Measurements from ENCODE around the gene EIF2S2. TPM values are rescaled to one million over a fixed set of nuclear protein-coding genes. Genes with fewer than 3 reads are reported as not detected.
A peak's percentile ranks its signal among the peaks of the same experiment; 100 is the strongest.

EIF2S2 gene
- total RNA-seq, 1 donor from 2014 or later = 114 TPM

DNA sequence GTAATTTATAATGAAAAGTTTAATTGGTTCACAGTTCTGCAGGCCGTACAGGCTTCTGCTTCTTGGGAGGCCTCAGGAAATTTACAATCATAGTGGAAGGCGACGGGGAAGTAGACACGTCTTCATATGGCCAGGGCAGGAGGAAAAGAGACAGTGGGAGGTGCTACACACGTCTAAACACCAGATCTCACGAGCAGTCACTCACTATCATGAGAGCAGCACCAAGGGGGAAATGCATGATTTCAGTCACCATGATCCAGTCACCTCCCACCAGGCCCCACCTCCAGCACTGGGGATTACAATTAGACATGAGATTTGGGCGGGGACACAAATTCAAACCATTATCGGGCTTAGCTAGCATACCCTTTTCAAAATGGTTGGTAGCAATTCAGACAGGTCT, 41.2 kb downstream of the EIF2S2 start:
- Histone ChIP-seq H3K9me3 (ENCODE audit: low read depth) (no peaks in the 10 kb centered on the region), H3K27ac (no peak overlapping the region), H3K4me1 (peaks cover 9% of the 10 kb centered on the region), H3K36me3 (no peaks in the 10 kb centered on the region), H3K27me3 (no peaks in the 10 kb centered on the region), H3K4me3 (no peak overlapping the region), H4K20me1 (ENCODE audit: low read depth) (peaks cover 62% of the 10 kb centered on the region), H2AFZ (replicated peaks) (no peak overlapping the region), H3K4me2 (no peak overlapping the region), H3K79me2 (ENCODE audit: low read depth) (peaks cover 35% of the 10 kb centered on the region), H3F3A (ENCODE audit: low read depth) (peaks cover 13% of the 10 kb centered on the region), H3K9ac (no peak overlapping the region)
- H3K4me3 Mint-ChIP-seq = no peak overlapping the region
- H3K4me1 Mint-ChIP-seq = peaks cover 29% of the 10 kb centered on the region
- H3K27me3 Mint-ChIP-seq (ENCODE audit: insufficient read depth, low read depth) = no peaks in the 10 kb centered on the region
- no peak for DNase-seq (ENCODE audit: low spot score)
- H3K36me3 Mint-ChIP-seq = peaks cover 11% of the 10 kb centered on the region
- TF ChIP-seq, protein P1, sequence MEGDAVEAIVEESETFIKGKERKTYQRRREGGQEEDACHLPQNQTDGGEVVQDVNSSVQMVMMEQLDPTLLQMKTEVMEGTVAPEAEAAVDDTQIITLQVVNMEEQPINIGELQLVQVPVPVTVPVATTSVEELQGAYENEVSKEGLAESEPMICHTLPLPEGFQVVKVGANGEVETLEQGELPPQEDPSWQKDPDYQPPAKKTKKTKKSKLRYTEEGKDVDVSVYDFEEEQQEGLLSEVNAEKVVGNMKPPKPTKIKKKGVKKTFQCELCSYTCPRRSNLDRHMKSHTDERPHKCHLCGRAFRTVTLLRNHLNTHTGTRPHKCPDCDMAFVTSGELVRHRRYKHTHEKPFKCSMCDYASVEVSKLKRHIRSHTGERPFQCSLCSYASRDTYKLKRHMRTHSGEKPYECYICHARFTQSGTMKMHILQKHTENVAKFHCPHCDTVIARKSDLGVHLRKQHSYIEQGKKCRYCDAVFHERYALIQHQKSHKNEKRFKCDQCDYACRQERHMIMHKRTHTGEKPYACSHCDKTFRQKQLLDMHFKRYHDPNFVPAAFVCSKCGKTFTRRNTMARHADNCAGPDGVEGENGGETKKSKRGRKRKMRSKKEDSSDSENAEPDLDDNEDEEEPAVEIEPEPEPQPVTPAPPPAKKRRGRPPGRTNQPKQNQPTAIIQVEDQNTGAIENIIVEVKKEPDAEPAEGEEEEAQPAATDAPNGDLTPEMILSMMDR (IDR thresholded peaks at IDR 0.05) = no peak
- TF ChIP-seq EZH2phosphoT487 (IDR thresholded peaks at IDR 0.05) (no peak), EZH2 (IDR thresholded peaks at IDR 0.05) (no peak)
- no peak overlapping the region for H3K27ac Mint-ChIP-seq
- no peaks in the 10 kb centered on the region for H3K9me3 Mint-ChIP-seq

DNA sequence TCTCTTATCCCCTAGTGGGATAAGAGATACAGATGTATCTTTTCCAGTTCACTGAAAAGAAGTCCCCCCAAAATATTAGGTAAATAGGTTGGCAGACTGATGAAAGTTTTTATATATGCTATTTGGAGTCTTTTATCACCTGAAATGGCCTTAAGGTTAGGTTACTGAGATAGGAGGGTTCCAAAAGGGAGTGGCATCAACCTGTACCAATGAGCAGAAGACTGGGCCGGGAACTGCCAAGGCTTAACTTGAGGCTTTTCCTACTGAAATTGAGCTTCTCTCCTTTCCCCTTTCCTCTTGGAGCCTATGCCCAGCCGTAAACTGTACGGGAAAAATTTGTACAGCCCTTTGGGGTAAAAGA, 42.0 kb downstream of the EIF2S2 start:
- peaks cover 13% of the 10 kb centered on the region for H3F3A ChIP-seq (ENCODE audit: low read depth)
- peaks cover 66% of the 10 kb centered on the region for H4K20me1 ChIP-seq (ENCODE audit: low read depth)
- no peak overlapping the region for H2AFZ ChIP-seq (replicated peaks)
- DNase-seq (ENCODE audit: low spot score) = no peak
- H3K4me3 Mint-ChIP-seq = no peak overlapping the region
- no peaks in the 10 kb centered on the region for H3K9me3 Mint-ChIP-seq
- no peaks in the 10 kb centered on the region for H3K9me3 ChIP-seq (ENCODE audit: low read depth)
- H3K9ac ChIP-seq = no peak overlapping the region
- H3K79me2 ChIP-seq (ENCODE audit: low read depth) = peaks cover 40% of the 10 kb centered on the region
- no peaks in the 10 kb centered on the region for H3K27me3 ChIP-seq
- no peaks in the 10 kb centered on the region for H3K27me3 Mint-ChIP-seq (ENCODE audit: insufficient read depth, low read depth)
- no peaks in the 10 kb centered on the region for H3K36me3 ChIP-seq
- peaks cover 14% of the 10 kb centered on the region for H3K36me3 Mint-ChIP-seq
- no peak overlapping the region for H3K27ac ChIP-seq
- peaks cover 33% of the 10 kb centered on the region for H3K4me1 Mint-ChIP-seq
- H3K4me2 ChIP-seq = no peak overlapping the region
- H3K4me1 ChIP-seq = peaks cover 13% of the 10 kb centered on the region
- TF ChIP-seq EZH2 (IDR thresholded peaks at IDR 0.05) (no peak), EZH2phosphoT487 (IDR thresholded peaks at IDR 0.05) (no peak)
- TF ChIP-seq, protein P1 (IDR thresholded peaks at IDR 0.05) = no peak
- H3K27ac Mint-ChIP-seq = no peak overlapping the region
- no peak overlapping the region for H3K4me3 ChIP-seq

- H3K27ac Mint-ChIP-seq = peak overlapping the region; percentile 14
- Histone ChIP-seq H3K9ac (no peak overlapping the region), H3K79me2 (ENCODE audit: low read depth) (peaks cover 46% of the 10 kb centered on the region), H3K36me3 (no peaks in the 10 kb centered on the region), H4K20me1 (ENCODE audit: low read depth) (peaks cover 66% of the 10 kb centered on the region), H3K27ac (no peak overlapping the region), H3K27me3 (no peaks in the 10 kb centered on the region), H2AFZ (replicated peaks) (no peak overlapping the region), H3K4me1 (peaks cover 14% of the 10 kb centered on the region), H3K4me3 (no peak overlapping the region), H3K4me2 (no peak overlapping the region), H3F3A (ENCODE audit: low read depth) (peaks cover 13% of the 10 kb centered on the region), H3K9me3 (ENCODE audit: low read depth) (no peaks in the 10 kb centered on the region)
- H3K4me3 Mint-ChIP-seq = no peak overlapping the region
- no peaks in the 10 kb centered on the region for H3K9me3 Mint-ChIP-seq
- peaks cover 14% of the 10 kb centered on the region for H3K36me3 Mint-ChIP-seq
- TF ChIP-seq, protein P1 (IDR thresholded peaks at IDR 0.05) = peak; percentile 98
- TF ChIP-seq EZH2 (IDR thresholded peaks at IDR 0.05) = no peak
- no peak for TF ChIP-seq EZH2phosphoT487 (IDR thresholded peaks at IDR 0.05)
- H3K4me1 Mint-ChIP-seq = peaks cover 33% of the 10 kb centered on the region
- DNase-seq (ENCODE audit: low spot score) = peak; percentile 86
- no peaks in the 10 kb centered on the region for H3K27me3 Mint-ChIP-seq (ENCODE audit: insufficient read depth, low read depth)
Observed at GRCh38 chr20:34069341-34070078, 42.5 kb downstream of the EIF2S2 start.
